GM18505 (cell line): ENCODE data around the gene TLCD4.
"Not testable (repeated sequence)": the region's sequence is repeated elsewhere in the genome, so short reads cannot be mapped to it uniquely, and the experiment has no call there.

ENCODE experiments used
- ATAC-seq: cut with Tn5 transposase; IDR thresholded peaks from one replicate; pipeline ENCODE4 v1.9.1; 2021; ENCODE audit not compliant: unreplicated experiment
- POLR2A ChIP-seq: IDR thresholded peaks from 4 replicates; pipeline ENCODE4 v1.6.1; 2011; ENCODE audit warnings: borderline replicate concordance; ENCODE audit not compliant: insufficient read depth, insufficient read length; ENCODE audit errors: extremely low read depth

Gene TLCD4

GRCh38 chr1:95139039-95139438, 21.9 kb downstream of the TLCD4 start:
- no peak for ATAC-seq
- TF ChIP-seq POLR2A: no peak

- ATAC-seq: no peak
- no peak for TF ChIP-seq POLR2A
Measured at GRCh38 chr1:95140791-95141190, 23.6 kb downstream of the TLCD4 start.

- TF ChIP-seq POLR2A: no peak
- peak; percentile 67 for ATAC-seq
Measured at GRCh38 chr1:95145493-95145892, 28.3 kb downstream of the TLCD4 start.

- ATAC-seq: peak; percentile 65
- TF ChIP-seq POLR2A: no peak
Measured at GRCh38 chr1:95146637-95147036, 29.5 kb downstream of the TLCD4 start.

GRCh38 chr1:95154096-95154495, 36.9 kb downstream of the TLCD4 start:
- no peak for TF ChIP-seq POLR2A
- ATAC-seq: no peak

- ATAC-seq: not testable (repeated sequence)
Measured at GRCh38 chr1:95165569-95165968, 48.4 kb downstream of the TLCD4 start.
